ENCODE measurements around the gene DCLK3. TPM values are rescaled to one million over a fixed set of nuclear protein-coding genes. Genes with fewer than 3 reads are reported as not detected.

DCLK3 gene
- total RNA-seq, 4 donors from 2014 or later = 15.0 to 37.3 (median 32.0) TPM

GRCh38 chr3:36713904-36714303 lies 50.4 kb downstream of the DCLK3 start:
- no peaks in the 10 kb centered on the region for H3K4me1 ChIP-seq
- no peak overlapping the region for H3K27ac ChIP-seq
- H3K36me3 ChIP-seq = no peaks in the 10 kb centered on the region
- H3K27me3 ChIP-seq = no peaks in the 10 kb centered on the region
- H3K4me3 ChIP-seq = no peak overlapping the region
- H3K9me3 ChIP-seq = no peaks in the 10 kb centered on the region
- TF ChIP-seq EP300 (IDR thresholded peaks at IDR 0.05) = no peak
- TF ChIP-seq CTCF (IDR thresholded peaks at IDR 0.05) = no peak
- TF ChIP-seq POLR2A (IDR thresholded peaks at IDR 0.05) = no peak
- no peak for DNase-seq (ENCODE audit: low spot score in 2 of 2)
- 93 to 95% methylated on average over 4 of the region's 4 CpGs for WGBS, 2 donors

- H3K4me3 ChIP-seq = no peak overlapping the region
- WGBS, 2 donors = 38% methylated on average over 2 of the region's 2 CpGs
- H3K9me3 ChIP-seq = no peaks in the 10 kb centered on the region
- H3K36me3 ChIP-seq = no peaks in the 10 kb centered on the region
- TF ChIP-seq POLR2A (IDR thresholded peaks at IDR 0.05) (no peak), EP300 (IDR thresholded peaks at IDR 0.05) (no peak), CTCF (IDR thresholded peaks at IDR 0.05) (no peak)
- no peaks in the 10 kb centered on the region for H3K27me3 ChIP-seq
- no peaks in the 10 kb centered on the region for H3K4me1 ChIP-seq
- H3K27ac ChIP-seq = no peak overlapping the region
- DNase-seq (ENCODE audit: low spot score in 2 of 2) = no peak
Measured at GRCh38 chr3:36710606-36711005, 53.7 kb downstream of the DCLK3 start.

- Histone ChIP-seq H3K9me3 (no peaks in the 10 kb centered on the region), H3K4me1 (no peaks in the 10 kb centered on the region), H3K36me3 (no peaks in the 10 kb centered on the region), H3K27ac (no peak overlapping the region), H3K27me3 (no peaks in the 10 kb centered on the region), H3K4me3 (no peak overlapping the region)
- WGBS, 2 donors = 76 to 81% methylated on average over 6 of the region's 6 CpGs
- DNase-seq (ENCODE audit: low spot score in 2 of 2) = no peak
- no peak for TF ChIP-seq POLR2A (IDR thresholded peaks at IDR 0.05)
- TF ChIP-seq CTCF (IDR thresholded peaks at IDR 0.05) = no peak
- no peak for TF ChIP-seq EP300 (IDR thresholded peaks at IDR 0.05)
Measured at GRCh38 chr3:36709826-36710365, 54.5 kb downstream of the DCLK3 start.

- H3K27me3 ChIP-seq = no peaks in the 10 kb centered on the region
- no peaks in the 10 kb centered on the region for H3K9me3 ChIP-seq
- no peaks in the 10 kb centered on the region for H3K36me3 ChIP-seq
- no peak overlapping the region for H3K4me3 ChIP-seq
- H3K27ac ChIP-seq = no peak overlapping the region
- WGBS, 2 donors = 80 to 82% methylated on average over 4 of the region's 4 CpGs
- no peaks in the 10 kb centered on the region for H3K4me1 ChIP-seq
- TF ChIP-seq CTCF (IDR thresholded peaks at IDR 0.05) (no peak), EP300 (IDR thresholded peaks at IDR 0.05) (no peak), POLR2A (IDR thresholded peaks at IDR 0.05) (no peak)
- DNase-seq (ENCODE audit: low spot score in 2 of 2) = no peak
Measured at GRCh38 chr3:36709281-36709680, 55.1 kb downstream of the DCLK3 start.

- H3K9me3 ChIP-seq = no peaks in the 10 kb centered on the region
- DNase-seq (ENCODE audit: low spot score in 2 of 2) = no peak
- no peaks in the 10 kb centered on the region for H3K27me3 ChIP-seq
- no peaks in the 10 kb centered on the region for H3K36me3 ChIP-seq
- WGBS, 2 donors = 58% methylated on average over 6 of the region's 6 CpGs
- no peak overlapping the region for H3K27ac ChIP-seq
- no peak for TF ChIP-seq EP300 (IDR thresholded peaks at IDR 0.05)
- no peak for TF ChIP-seq POLR2A (IDR thresholded peaks at IDR 0.05)
- TF ChIP-seq CTCF (IDR thresholded peaks at IDR 0.05) = no peak
- no peaks in the 10 kb centered on the region for H3K4me1 ChIP-seq
- H3K4me3 ChIP-seq = no peak overlapping the region
Measured at GRCh38 chr3:36707623-36708409, 56.5 kb downstream of the DCLK3 start.

Measured in tibial nerve (tissue), 4 donors.